ENCODE data around the gene TRMT61A. TPM values are rescaled to one million over a fixed set of nuclear protein-coding genes. Genes with fewer than 3 reads are reported as not detected.
A peak's percentile ranks its signal among the peaks of the same experiment; 100 is the strongest.
"Not testable (repeated sequence)": the region's sequence is repeated elsewhere in the genome, so short reads cannot be mapped to it uniquely, and the experiment has no call there.

The TRMT61A gene
- total and polyA plus RNA-seq, 4 experiments from 2014 or later: 4.6 to 14.0 (median 11.6) TPM

DNA sequence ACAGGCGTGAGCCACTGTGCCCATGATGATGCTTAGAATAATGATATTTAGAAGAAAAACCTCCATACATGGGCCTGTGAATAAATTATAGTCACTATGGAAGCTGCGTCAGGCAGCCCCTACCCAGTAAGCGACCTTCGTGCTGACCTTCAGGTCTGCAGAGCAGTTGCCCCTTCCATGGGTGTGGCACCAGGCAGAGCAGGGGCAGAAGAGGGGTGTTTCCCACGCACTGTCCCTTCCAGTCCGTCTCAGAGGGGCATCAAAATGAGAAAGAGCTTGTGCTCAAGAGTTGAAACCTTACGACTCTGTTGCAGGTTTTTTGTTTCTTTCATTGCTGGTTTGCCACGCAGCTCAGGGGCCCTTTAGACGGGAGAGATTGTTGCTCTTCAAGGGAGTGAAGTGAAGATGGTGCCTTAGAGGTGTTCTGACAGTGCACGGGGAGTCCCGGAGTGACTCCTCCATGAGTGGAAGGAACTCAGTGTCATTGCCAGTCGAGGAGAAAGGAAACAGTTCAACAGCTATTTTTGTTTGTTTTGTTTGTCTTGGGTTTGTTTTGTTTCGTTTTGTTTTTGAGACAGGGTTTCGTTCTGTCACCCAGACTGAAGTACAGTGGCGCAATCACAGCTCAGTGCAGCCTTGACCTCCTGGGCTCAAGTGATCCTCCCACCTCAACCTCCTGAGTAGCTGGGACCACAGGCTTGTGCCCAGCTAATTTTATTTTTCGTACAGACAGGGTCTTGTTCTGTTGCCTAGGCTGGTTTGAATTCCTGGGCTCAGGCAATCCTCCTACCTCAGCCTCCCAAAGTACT lies 20.3 kb upstream of the TRMT61A start:
- intact Hi-C loops (cut with micrococcal nuclease): no loop called here
- Histone ChIP-seq H3K4me3 (ENCODE audit: low read length in 2 of 2) (no peak overlapping the region), H3K27me3 (ENCODE audit: insufficient read depth, low read length) (no peaks in the 10 kb centered on the region), H3K9me3 (ENCODE audit: control insufficient read depth in 1 of 2, low read length in 2 of 2) (no peaks in the 10 kb centered on the region), H3K36me3 (ENCODE audit: insufficient read depth, low read length) (peaks cover 16% of the 10 kb centered on the region), H3K4me1 (ENCODE audit: insufficient read depth, low read length) (no peaks in the 10 kb centered on the region), H3K27ac (ENCODE audit: low read depth, low read length) (no peak overlapping the region)
- no peaks in the 10 kb centered on the region for H3K27me3 Mint-ChIP-seq
- ChIA-PET POLR2A (ENCODE audit: partially characterized antibody) (interaction anchor here (0.7 kb wide), 1 partner anchor 196 kb away, joined by 3 read pairs; no protein-coding TSS in a partner anchor), CTCF (ENCODE audit: partially characterized antibody) (interaction anchor here (1.3 to 2.1 kb wide), 3 partner anchors 10 to 38 kb away, joined by 3 to 9 read pairs (median 4); no protein-coding TSS in a partner anchor)
- no peak overlapping the region for H3K4me3 Mint-ChIP-seq
- peaks cover 22 to 50% of the 10 kb centered on the region in 2 donors for H3K36me3 Mint-ChIP-seq
- H3K27ac Mint-ChIP-seq: no peak overlapping the region
- H3K4me1 Mint-ChIP-seq: no peaks in the 10 kb centered on the region
- H3K9me3 Mint-ChIP-seq: peaks cover 0 to 6% (median 0%) of the 10 kb centered on the region in 8 donors
- DNase-seq: no peak

DNA sequence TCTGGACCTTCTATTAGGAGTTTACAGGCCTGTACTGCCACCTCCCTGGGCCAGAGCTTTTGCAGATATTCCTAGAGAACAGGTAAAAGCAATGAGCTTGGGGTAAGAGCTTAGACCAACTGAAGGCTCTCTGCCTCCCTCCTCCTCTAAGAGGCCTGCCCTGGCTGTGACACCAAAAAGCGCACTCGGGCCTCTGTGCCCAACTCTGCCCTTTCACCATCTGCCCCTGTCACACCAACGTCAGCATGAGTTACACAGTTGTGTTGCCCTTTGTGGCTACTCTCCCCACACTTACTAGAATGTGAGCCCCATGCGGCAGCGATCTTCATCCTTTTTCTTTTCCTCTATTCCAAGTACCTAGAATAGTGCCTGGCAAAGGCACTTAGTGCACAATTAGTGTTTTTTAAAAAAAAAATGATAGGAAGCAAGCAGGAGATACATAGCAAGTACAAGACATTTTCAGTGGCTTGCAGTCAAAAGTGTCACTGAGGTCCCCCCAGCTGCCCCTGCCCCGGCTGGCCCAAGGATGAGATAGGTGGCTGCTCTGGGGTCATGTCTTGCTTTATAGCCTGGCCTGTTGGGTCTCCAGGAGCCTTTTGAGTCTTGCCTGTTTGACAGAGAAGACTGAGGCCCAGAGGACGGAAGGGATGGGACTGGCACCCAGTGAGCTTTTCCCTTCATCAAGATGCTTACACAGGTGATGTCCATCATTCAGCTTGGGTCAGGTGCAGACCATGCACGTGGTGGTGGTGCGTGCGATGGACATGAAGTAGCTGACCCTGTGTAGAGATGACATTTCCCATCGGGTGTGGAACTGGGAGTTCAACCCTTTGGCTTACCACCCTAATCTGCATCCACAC lies 18.9 kb upstream of the TRMT61A start:
- intact Hi-C loops (cut with micrococcal nuclease): no loop called here
- H3K27me3 ChIP-seq (ENCODE audit: insufficient read depth, low read length): no peaks in the 10 kb centered on the region
- H3K27me3 Mint-ChIP-seq: no peaks in the 10 kb centered on the region
- H3K9me3 ChIP-seq (ENCODE audit: control insufficient read depth in 1 of 2, low read length in 2 of 2): no peaks in the 10 kb centered on the region
- POLR2A ChIA-PET (ENCODE audit: partially characterized antibody): no interaction called here
- H3K4me3 ChIP-seq (ENCODE audit: low read length in 2 of 2): no peak overlapping the region
- CTCF ChIA-PET (ENCODE audit: partially characterized antibody): interaction anchor here (2.1 kb wide), 1 partner anchor 9 kb away, joined by 9 read pairs; no protein-coding TSS in a partner anchor
- peaks cover 14 to 38% of the 10 kb centered on the region in 2 donors for H3K36me3 Mint-ChIP-seq
- H3K27ac Mint-ChIP-seq: peak overlapping the region in 2 of 7 donors; percentile 29 to 73
- H3K4me1 Mint-ChIP-seq: peaks cover 0 to 6% (median 1%) of the 10 kb centered on the region in 4 donors
- H3K4me1 ChIP-seq (ENCODE audit: insufficient read depth, low read length): no peaks in the 10 kb centered on the region
- no peak overlapping the region for H3K27ac ChIP-seq (ENCODE audit: low read depth, low read length)
- H3K36me3 ChIP-seq (ENCODE audit: insufficient read depth, low read length): peaks cover 5% of the 10 kb centered on the region
- peaks cover 0 to 6% (median 0%) of the 10 kb centered on the region in 8 donors for H3K9me3 Mint-ChIP-seq
- no peak for DNase-seq
- H3K4me3 Mint-ChIP-seq: no peak overlapping the region

DNA sequence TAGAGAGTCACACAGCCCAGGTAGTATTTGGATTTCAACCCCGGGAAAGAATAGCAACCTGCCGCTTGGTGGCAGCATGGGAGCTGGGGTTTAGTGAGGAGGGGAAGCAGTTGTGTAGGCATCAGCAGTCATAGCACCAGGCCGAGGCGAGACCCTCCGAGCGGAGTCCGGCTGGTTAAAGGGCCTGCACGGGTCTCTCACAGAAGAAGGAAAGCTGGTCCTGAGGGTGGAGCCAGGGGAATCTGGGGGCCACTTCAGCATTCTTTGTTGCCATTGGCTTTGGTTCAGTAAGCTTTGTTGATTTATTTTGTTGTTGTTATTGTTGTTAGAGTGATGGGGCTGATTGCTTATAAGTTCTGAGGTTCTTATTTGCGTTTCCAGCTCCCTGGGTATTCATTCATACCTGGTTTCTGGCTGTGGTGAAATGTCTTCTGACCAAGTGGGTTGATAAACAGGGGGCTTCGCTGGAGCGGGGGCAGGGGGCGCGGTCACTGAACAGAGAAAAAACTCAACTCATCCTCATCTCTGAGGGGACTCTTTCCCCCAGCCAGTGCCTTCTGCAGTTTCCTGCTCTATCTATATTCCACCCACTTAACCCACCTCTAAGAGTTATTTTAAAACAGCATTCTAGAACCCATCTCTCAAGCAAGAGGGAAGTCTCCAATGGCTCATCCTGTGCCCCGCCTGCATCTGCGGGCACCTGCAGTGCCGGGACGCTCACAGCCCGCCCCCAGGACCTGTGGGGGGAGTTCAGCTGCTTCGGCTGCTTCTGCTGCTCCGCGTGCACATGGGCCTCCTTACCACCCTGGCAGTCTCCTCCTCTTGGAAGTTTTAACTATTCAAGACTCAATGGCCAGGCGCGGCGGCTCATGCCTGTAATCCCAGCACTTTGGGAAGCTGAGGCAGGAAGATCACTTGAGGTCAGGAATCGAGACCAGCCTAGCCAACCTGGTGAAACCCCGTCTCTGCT lies 18.0 kb upstream of the TRMT61A start:
- Mint-ChIP-seq H3K36me3 (peaks cover 9 to 29% of the 10 kb centered on the region in 2 donors), H3K4me3 (no peak overlapping the region), H3K27ac (peak overlapping the region in 2 of 7 donors; percentile 29 to 73), H3K27me3 (no peaks in the 10 kb centered on the region), H3K9me3 (peaks cover 0 to 5% (median 0%) of the 10 kb centered on the region in 8 donors), H3K4me1 (peaks cover 0 to 6% (median 1%) of the 10 kb centered on the region in 4 donors)
- no peak overlapping the region for H3K4me3 ChIP-seq (ENCODE audit: low read length in 2 of 2)
- no peaks in the 10 kb centered on the region for H3K9me3 ChIP-seq (ENCODE audit: control insufficient read depth in 1 of 2, low read length in 2 of 2)
- intact Hi-C loops (cut with micrococcal nuclease): no loop called here
- no peak overlapping the region for H3K27ac ChIP-seq (ENCODE audit: low read depth, low read length)
- ChIA-PET POLR2A (ENCODE audit: partially characterized antibody) (no interaction called here), CTCF (ENCODE audit: partially characterized antibody) (interaction anchor here (2.1 kb wide), 1 partner anchor 8 kb away, joined by 9 read pairs; no protein-coding TSS in a partner anchor)
- no peaks in the 10 kb centered on the region for H3K36me3 ChIP-seq (ENCODE audit: insufficient read depth, low read length)
- DNase-seq: no peak
- no peaks in the 10 kb centered on the region for H3K4me1 ChIP-seq (ENCODE audit: insufficient read depth, low read length)
- no peaks in the 10 kb centered on the region for H3K27me3 ChIP-seq (ENCODE audit: insufficient read depth, low read length)

DNA sequence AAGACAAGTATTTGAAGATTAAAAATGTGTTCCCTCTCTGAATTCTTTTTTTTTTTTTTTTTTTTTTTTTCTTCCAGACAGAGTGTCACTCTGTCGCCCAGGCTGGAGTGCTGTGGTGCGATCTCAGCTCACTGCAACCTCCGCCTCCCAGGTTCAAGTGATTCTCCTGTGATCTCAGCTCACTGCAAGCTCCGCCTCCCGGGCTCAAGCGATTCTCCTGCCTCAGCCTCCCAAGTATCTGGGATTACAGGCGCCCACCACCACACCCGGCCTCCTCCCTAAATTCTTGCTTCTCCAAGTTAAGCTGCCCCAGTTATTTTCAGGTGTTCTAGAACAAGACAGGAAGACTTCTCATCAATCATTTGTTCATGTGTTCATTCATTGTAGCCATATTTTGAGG lies 16.8 kb upstream of the TRMT61A start:
- not testable (repeated sequence) for H3K27ac Mint-ChIP-seq, H3K4me3 Mint-ChIP-seq
- POLR2A ChIA-PET (ENCODE audit: partially characterized antibody): interaction anchor here (1.1 kb wide), 1 partner anchor 16 kb away, joined by 3 read pairs; no protein-coding TSS in a partner anchor

DNA sequence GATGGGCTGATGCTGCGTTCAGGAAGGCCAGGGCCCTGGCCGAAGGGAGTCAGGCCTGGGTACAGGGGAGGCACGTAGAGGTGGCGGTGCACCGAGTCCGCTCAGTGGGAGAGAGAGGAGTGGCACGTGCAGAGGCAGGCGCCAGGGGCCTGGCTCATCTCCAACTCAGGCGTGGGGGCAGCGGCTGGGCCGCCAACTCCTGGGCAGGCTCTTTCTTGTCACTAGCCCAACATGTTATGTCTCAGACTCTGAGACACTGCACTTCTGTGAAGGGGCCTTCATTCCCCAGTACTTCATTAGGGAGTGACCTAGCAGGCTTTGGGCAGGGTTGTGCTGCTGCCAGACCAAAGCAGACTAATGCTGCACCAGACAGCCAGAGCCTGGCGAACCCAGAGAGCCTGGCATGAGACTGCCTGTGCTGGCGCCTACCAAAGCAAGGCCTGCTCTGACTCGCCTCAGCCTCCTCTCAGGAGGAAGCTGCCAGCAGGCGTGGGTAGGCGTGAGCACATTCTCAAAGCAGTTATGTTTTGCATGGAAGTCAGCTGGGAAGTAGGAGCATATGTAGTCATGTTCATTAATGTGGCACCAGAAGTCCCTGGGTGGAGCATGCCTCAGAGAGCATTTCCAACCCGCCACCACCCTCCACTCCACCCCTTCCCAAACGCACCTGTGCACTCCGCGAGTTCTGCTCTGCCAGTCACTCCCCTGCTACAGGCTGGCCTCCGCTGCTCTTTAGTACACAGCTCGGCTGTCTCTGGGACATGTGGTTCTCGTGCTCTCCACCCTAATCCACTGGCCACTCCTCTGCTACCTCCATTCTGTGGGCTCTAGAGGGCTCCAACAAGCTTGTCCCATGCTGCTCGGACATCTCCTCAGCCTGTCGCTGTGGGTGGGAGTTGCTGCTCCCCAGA lies 16.0 kb upstream of the TRMT61A start:
- H3K36me3 ChIP-seq (ENCODE audit: insufficient read depth, low read length): no peaks in the 10 kb centered on the region
- no peak overlapping the region for H3K27ac Mint-ChIP-seq
- peaks cover 0 to 6% (median 1%) of the 10 kb centered on the region in 4 donors for H3K4me1 Mint-ChIP-seq
- peaks cover 9 to 19% of the 10 kb centered on the region in 2 donors for H3K36me3 Mint-ChIP-seq
- H3K4me1 ChIP-seq (ENCODE audit: insufficient read depth, low read length): no peaks in the 10 kb centered on the region
- no peaks in the 10 kb centered on the region for H3K27me3 Mint-ChIP-seq
- no peak overlapping the region for H3K4me3 Mint-ChIP-seq
- CTCF ChIA-PET (ENCODE audit: partially characterized antibody): no interaction called here
- DNase-seq: no peak
- no peak overlapping the region for H3K4me3 ChIP-seq (ENCODE audit: low read length in 2 of 2)
- no peaks in the 10 kb centered on the region for H3K27me3 ChIP-seq (ENCODE audit: insufficient read depth, low read length)
- intact Hi-C loops (cut with micrococcal nuclease): no loop called here
- no peaks in the 10 kb centered on the region for H3K9me3 ChIP-seq (ENCODE audit: control insufficient read depth in 1 of 2, low read length in 2 of 2)
- peaks cover 0 to 5% (median 0%) of the 10 kb centered on the region in 8 donors for H3K9me3 Mint-ChIP-seq
- POLR2A ChIA-PET (ENCODE audit: partially characterized antibody): interaction anchor here (1.1 kb wide), 1 partner anchor 16 kb away, joined by 3 read pairs; no protein-coding TSS in a partner anchor
- no peak overlapping the region for H3K27ac ChIP-seq (ENCODE audit: low read depth, low read length)

More for the DNA sequence above, 16.8 kb upstream of the TRMT61A start:
- H3K27ac ChIP-seq (ENCODE audit: low read depth, low read length); H3K9me3 ChIP-seq (ENCODE audit: control insufficient read depth in 1 of 2, low read length in 2 of 2); H3K4me3 ChIP-seq (ENCODE audit: low read length in 2 of 2); DNase-seq; H3K27me3 ChIP-seq (ENCODE audit: insufficient read depth, low read length); H3K4me1 Mint-ChIP-seq; H3K27me3 Mint-ChIP-seq; H3K4me1 ChIP-seq (ENCODE audit: insufficient read depth, low read length); H3K9me3 Mint-ChIP-seq; H3K36me3 ChIP-seq (ENCODE audit: insufficient read depth, low read length); intact Hi-C loops (cut with micrococcal nuclease): not testable (repeated sequence)
- CTCF ChIA-PET (ENCODE audit: partially characterized antibody): interaction anchor here (0.6 kb wide), 1 partner anchor 38 kb away, joined by 3 read pairs; no protein-coding TSS in a partner anchor
- peaks cover 9 to 23% of the 10 kb centered on the region in 2 donors for H3K36me3 Mint-ChIP-seq
